ENCODE results near the gene GMEB2.
"Not testable (repeated sequence)": the region's sequence is repeated elsewhere in the genome, so short reads cannot be mapped to it uniquely, and the experiment has no call there.

The GMEB2 gene

DNA sequence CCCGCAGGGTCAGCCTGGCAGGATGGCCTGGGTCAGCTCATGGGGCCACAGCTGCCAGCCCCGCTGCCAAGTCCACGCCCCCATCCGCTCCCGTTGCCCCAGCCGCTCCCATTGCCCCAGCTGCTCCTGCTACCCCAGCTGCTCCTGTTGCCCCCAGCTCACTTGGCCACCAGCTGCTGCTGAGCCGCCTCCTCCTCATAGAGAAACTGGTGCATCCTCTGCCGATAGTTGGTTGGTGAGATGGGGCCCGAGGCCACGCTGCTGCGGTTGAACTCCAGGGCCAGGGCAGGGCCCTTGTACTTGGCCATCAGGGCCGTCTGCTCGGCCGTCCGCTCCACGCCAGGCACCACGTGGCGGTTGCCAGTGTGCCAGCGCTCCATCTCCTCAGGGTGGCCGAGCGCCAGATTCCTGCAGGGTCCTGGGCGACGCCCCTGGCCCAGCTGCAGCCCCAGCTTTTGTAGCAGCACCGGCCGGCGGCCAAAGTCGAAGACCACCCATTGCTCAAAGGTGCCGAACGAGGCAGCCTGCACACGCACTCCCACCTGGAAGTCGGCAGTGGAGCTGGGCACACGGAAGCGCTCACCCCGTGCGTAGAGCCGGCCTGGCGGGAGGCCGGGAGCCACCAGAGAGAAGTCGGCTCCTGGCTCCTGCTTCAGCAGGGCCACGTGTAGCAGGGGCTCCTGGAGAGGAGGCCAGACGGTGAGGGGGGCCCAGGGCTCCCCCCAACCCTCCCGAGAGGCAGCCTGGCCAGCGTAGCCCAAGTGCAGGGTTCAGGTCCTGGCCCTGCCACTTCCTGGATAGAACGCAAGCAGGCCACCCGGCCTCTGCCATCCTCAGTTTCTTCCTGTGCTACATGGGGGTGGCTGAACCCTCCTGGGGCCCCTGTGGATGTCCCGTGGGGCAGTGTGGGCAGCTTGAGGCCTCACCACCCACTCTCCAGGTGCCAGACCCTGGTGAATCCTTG lies 57.6 kb downstream of the GMEB2 start:
- DNase-seq = no peak

DNA sequence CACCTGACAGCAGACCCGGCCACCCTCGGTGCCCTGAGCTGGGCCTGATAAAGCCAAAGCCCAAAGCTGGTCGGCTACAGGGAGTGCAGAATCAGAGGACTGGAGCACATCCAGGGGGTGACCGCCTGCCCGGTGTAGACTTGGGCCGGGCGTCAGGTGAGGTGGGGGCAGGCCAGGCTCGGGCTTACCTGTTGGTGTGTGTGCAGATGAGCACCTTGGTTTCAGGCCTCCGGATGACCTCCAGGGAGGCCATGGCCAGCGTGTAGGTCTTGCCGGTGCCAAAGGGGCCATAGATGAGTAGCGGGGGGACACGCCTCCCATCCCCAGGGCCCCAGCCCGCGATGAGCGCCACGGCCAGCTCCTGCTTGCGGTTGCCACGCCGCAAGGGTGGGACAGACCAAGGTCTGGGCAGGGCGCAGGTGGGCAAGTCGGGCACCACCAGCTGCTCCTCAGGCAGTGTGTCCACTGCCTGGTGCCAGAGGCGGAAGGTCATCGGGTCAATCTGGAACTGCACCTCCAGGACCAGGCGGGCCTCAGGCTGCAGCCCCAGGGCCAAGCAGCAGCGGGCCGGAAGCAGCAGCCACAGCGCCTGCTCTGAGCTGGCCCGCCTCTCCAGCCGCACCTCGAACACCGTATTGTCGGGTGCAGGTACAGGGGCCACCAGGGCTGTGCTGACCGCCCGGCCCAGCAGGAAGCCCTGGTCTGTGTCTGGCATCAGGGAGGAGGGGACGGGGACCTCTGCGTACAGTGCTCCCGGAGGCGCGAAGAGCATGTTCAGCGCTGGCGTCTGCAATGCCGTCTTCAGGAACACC lies 58.5 kb downstream of the GMEB2 start:
- DNase-seq = no peak

DNA sequence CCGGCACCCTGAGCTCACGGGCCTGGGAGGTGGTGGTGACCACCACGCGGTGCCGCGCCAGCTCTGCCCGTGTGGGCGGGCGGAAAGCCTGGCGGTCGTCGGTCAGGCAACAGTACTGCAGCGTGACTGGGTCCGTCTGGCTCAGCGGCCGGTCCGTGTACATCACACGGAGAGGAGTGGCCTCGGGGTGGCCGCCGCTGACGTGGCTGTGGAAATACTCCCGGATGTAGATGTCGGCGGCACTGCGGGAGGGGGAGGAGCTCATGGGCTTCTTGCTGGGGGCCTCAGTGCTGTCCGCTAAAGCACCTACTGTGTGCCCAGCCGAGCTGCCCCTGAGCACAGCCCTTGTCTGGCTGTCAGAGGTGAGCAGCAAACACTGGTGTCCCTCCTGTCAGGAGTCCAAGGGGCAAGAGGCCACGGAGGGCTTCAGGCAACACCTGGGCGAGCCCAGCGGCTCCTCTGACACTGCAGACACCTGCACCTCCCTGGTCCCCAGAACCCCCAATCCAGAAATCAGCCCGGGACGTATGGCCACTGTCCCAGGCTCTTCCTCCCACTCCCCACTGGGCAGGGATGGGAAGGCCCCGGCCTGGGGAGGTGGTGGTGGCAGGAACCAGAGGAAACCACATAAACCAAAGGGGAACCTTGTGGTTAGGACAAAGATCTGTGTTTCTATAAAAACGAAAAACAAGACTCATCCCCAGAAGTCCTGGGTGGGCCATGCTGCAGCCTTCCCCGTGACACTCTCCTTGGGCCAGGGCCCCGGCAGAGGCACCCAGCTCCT lies 59.3 kb downstream of the GMEB2 start:
- no peak for DNase-seq

DNA sequence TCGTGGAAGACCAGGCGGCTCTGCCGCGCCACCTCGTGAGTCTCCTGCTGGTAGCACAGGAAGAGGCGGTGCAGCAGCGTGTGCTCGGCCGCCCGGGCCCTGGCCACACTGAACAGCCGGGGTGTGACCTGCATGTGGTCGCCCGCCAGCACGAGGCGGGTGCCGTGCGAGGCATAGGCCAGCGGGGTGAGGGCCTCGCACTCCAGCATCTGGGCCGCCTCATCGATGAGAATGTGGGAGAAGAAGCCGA lies 59.8 kb downstream of the GMEB2 start:
- no peak for DNase-seq

DNA sequence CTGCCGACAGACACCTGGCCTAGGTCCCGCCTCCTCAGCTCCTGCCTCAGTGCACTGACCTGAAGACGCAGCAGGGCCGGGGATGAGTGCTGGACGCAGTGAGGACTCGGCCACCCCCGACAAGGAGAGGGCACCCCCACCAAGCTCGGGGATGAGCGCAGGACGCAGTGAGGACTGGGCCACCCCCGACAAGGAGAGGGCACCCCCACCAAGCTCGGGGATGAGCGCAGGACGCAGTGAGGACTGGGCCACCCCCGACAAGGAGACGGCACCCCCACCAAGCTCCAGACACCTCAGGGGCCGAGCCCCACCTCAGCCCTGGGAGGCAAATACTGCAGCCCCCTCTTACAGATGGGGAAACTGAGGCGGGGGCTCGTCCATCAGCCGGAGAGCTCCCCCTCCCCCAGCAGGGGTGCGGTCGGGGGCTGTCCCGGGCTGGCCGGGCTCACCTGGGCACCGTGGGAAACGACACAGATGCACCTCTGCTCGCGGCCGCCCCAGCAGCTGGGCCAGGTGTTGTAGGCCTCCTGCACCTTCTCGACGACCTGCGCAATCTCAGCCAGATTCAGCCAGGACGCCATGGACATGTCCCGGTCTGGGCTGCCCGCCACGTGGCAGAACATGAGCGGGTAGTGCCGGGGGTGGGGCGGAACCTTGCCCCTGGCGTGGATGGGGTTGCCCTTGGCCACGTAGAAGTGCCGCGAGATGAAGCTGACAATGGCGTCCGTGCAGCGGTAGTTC lies 60.3 kb downstream of the GMEB2 start:
- no peak for DNase-seq

DNA sequence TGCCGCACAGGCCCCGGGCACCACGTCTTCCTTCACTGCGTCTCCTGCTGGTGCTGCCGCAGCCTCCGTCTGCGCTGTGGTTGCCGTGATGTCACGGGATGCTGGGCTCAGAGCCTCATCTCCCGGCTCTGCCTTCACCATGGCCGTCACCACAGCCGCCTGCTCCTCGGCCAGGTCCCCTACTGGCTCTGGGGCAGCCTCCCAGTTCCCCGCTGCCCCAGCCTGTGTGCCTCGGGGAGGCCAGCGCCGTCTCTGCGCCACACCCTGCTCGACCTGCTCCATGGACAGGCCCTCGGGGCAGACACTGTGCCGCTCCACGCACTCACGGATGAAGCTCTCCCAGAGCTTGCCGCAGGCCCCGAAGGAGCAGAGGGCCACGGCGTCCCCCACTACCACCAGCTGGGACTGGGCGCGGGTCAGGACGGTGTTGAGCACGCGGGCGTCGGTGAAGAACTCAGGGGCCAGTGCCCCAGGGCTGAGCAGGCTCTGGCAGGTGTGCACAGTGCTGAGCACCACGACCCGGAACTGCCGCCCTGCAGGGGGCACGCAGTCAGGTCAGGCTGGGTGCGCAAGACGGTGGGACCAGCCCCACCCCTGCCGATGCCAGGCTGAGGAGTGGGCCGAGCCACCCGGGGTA lies 61.1 kb downstream of the GMEB2 start:
- DNase-seq = no peak

DNA sequence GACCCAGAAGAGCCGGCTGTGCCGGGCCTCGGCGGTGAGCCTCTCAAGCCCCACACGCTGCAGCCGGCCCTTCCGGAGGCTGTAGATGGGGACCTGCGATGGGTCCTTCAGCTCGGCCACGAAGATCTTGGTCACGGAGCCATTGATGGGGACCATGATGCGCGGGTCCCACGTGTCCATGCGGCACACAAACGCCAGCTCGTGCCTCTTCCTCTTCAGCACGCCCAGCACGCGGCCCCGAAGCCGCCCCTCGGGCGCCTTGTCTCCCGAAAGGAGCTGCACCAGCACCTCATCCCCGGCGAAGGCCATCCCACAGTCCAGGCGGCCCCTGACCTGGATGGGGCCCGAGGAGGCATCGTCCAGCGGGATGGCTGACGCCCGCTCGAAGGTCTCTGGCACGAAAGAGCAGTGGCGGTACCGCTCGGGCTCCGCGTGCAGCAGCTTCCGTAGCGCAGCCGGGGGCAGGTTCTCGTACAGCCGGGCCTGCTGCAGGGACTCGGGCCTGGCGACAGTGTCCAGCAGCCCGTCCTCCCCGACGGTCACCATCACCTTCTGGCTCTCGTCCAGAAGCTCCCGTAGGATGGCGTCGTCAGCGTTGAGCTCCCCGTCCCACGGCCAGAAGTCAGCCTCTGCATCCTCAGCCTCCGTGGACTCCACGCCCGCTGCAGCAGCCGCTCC lies 61.7 kb downstream of the GMEB2 start:
- DNase-seq = no peak

DNA sequence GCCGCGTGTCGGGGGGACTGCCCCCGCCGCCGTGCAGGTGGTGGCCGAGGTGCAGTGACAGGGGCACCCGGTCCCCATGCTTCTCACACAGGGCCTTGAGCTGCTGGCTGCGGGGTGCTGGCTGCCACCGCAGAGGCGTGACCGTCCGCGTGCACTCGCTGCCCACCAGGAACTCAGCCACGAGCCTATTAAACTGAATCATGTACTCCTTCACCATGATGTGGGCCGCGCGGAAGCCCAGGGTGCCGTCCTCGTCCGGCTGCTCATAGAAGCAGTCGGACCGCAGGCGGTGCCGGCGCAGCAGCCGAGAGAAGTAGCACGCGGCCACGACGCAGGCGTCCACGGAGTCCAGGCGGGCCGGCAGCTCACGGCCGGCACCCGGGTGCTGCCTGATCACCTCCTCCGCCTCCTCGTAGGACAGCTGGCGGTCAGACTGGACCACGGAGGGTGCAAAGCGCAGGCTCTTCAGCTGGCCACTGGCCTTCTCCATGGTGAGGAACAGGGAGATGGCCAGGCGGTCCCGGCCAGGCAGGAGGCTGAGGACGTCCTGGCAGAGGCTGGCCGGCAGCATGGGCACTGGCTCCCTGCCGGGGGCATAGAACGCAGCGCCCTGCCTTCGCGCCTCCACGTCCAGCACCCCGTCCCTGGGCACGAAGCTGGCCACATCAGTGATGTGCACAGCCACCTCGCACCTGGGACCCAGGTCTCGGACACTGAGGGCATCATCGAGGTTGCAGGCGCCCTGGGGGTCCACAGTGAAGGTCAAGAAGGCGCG lies 62.7 kb downstream of the GMEB2 start:
- no peak for DNase-seq

DNA sequence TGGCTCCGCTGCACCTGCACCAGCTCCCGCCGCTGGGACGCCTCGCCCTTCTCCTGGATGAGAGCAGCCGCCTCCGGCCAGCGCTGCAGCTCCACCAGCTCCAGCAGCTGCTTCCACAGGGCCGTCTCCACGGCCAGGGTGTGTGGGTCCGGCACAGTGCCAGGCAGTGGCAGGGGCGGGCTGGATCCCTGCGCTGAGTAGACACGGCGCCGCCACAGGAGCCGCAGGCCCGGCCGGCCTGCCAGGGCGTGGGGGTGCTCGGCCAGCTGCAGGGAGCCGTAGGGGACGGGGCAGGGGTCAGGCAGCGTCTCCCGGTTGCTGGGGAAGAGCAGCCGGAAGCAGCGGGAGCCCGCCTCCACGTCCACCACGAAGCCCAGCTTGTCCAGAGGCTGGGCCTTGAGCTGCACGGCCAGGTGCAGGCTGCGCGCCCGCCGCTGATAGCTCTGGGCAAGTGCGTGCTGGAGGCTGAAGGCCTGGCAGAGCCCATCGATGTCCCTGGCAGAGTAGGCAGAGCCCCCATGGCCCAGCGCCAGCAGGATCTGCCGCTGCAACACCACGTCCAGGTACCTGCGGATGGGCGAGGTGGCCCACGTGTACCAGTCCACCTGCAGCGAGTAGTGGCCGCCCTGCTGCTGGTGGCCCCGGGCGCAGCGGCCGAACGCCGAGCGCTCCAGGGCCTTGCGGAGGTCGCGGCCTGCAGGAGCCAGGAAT lies 63.5 kb downstream of the GMEB2 start:
- no peak for DNase-seq

DNA sequence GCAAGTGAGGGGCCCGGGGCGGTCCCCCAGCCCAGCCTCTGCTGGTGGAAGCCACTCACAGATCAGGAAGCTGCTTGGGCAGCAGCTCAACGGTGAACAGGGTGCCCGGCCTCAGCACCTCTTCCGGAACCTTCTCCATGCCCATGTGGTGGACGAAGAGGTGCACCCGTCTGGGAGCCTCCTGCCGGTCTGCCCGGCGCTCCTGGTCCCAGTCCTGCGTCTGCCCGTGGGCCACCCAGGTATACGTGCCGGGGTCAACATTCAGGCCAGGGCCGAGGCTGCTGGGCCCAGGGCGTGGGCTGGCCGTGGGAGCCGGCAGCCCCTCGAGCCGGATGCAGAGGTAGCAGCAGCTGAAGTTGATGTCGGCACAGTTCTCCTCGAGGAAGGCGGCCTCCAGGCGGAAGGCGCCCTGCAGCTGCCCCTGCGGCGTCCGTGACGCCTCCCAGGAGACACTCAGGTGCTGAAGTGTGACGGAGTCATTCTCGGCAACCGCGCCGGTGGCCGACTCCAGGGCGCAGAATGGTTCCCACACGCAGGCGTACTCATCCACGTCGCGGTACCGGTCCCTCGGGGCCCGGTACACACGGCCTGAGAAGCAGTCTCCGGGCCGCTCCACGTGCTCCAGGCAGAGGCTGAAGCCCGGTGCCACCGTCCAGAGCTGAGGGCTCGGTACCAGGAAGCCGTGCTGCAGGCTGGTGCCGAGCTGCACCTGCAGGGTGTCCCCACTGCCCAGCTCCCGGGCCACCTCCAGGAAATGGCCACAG lies 64.3 kb downstream of the GMEB2 start:
- no peak for DNase-seq

DNA sequence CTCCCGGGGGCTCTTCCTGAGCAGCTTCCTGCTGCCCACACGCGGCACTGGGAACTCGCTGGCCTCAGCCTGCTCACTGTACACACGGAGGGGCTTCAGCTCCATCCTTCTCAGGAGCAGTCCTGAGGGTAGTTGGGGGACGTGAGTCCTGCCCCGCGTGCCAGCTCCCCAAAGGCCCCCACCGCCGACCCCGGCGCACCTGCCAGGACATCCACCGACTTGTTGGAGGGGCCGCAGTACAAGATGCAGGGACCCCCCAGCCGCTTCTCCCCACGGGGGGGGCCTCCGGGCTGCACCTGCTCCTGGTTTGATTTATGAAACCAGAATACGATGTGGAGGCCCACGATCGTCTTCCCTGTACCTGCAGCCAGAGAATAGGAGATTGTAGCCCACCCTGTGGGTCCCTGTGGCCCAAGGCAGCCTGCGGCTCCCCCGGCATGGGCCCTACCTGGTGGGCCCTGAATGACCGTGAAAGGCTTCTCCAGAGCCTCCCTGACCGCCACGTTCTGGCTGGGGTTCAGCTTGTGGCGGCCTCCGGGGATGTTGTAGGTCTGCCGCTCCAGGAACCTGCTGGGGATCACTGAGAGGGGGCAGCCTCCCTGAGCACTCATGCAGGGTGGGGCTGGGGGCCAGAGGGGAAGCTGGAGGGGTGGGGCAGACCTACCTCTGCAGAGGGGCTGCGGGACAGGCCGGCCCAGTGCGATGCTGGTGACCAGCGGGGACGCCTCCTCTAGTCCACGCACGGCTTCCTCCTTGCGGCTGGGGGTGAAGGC lies 65.1 kb downstream of the GMEB2 start:
- DNase-seq = no peak

DNA sequence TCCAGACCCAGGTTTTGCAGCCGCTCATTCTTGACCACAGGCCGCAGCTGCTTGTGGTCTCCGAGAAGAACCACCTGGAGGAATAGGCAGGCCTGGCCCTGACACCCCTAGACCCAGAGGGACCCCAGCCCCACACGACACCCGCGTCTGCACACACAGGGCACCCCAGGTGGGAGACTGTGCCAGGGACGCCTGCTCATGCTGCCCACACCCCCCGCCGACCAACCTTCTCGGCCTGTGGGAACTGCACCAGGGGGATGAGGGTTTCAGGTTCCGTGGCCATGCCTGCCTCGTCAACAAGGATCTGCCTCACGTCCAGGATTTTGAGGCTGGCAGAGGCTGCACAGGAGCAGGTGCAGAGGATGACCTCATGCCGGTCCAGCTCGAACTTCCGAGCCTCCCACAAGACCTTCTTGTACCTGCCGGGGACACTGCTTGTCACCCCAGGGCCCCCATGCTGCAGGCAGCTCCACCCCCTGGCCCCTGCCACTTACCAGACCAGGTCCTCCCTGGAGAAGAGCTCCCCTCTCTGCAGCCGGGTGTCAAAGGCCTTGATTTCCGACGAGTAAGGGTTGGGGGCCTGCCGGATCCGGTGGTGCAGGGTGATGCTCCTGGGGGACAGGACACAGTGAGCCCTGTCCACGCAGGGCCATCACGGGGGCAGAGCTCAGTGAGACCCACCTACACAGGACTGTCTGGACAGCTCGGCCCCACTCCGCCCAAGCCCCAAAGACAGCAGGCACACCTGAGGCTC lies 65.9 kb downstream of the GMEB2 start:
- no peak for DNase-seq

DNA sequence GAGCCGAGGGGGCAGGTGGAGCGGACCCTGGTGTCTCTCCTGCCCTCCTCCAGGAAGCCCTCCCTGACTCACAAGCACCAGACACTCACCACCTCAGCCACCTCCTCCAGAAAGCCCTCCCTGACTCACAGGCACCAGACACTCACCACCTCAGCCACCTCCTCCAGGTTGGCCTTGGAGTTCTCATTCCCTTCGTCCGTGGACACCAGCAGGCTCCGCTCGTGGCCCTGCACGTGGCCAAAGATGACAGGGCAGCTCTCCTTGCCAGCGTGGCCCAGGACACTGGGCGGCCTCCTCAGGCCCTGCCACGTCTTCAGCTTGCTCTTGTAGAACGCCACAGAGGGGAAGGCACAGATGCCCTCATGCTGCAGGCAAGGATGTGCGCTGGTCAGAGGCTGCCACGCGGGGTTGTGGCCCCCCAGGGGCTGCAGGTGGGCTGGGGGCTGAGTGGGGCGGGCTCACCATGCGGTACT lies 66.5 kb downstream of the GMEB2 start:
- DNase-seq = no peak

DNA sequence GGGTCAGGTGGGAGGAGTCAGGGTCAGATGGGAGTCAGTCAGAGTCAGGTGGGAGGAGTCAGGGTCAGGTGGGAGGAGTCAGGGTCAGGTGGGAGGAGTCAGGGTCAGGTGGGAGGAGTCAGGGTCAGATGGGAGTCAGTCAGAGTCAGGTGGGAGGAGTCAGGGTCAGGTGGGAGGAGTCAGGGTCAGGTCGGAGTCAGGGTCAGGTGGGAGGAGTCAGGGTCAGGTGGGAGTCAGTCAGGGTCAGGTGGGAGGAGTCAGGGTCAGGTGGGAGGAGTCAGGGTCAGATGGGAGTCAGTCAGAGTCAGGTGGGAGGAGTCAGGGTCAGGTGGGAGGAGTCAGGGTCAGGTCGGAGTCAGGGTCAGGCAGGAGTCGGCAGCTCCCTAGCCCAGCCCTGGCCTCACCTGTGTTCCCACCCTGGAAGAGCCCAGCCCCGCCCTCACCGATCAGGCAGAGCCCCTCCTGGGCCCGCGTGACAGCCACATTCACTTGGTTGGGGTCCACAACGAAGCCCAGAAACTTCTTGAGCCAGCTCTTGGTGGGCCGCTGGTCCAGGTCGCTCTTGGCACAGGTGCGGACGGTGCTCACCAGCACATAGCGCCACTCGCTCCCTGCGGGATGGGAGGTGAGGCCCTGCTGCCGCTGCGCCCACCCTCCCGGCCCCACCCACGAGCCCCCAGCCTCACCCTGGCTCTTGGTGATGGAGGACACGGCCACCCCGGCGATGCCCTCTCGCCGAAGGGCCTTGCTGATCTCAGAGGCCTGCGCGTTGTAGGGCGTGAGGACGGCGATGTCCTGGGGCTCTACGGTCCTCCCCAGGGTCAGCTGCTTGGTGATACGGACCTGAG lies 67.2 kb downstream of the GMEB2 start:
- DNase-seq = not testable (repeated sequence)

DNA sequence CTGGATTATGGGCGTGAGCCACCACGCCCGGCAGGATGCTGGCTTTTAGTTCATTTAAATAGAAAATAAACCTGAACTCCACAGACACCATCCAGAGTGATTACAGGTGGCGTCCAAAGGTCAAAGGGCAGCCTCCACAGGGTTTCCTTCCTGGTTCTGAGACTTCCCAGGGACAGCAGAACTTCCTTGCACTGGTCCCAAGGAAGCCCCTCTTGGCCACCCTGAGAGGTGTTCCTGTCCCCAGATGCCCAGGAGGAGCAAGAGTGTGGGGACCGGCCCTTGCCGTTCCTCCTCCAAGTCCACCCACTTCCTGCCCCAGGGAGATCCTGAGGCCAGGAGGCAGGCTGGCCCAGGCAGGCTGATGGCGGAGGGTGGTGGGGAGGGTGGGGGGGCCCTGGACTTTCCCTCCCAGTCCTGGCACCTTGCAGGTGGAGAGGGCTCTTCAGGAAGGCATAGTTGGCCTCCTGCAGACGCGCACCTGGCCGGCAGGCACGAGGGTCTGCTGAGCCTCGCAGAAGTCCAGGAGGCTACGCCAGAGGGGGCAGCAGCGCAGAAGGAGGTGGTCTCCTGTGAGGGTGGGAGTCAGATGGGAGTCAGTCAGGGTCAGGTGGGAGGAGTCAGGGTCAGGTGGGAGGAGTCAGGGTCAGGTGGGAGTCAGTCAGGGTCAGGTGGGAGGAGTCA lies 68.0 kb downstream of the GMEB2 start:
- no peak for DNase-seq

DNA sequence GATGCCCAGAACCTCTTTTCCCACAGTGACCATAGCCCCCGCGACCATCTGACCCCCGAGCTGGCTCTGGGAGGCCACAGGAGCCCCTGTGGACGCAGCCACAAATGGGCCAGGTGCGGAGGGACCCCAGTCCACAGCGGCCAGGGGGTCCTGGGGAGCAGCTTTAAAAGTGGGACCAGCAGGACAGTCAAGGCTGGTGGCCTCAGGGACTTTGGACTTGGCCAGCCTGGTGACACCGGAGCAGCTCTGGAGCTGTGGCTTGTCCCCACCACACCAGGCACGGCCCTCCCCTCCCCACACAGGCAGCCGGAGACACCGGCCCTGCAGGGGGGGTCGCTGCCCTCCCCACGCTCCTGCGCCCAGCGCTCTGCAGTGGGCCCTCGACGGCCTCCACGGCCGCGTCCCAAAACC lies 69.4 kb downstream of the GMEB2 start:
- no peak for DNase-seq

Measured in DMS53 (cell line).